Lower leg skin (tissue), 4 donors: Measurements from ENCODE around the gene F13B. TPM values are rescaled to one million over a fixed set of nuclear protein-coding genes. Genes with fewer than 3 reads are reported as not detected.

Experiments used
- DNase-seq, 2 donors: peaks; one replicate each; pipeline ENCODE4 v3.0.0-alpha.2; 2019; ENCODE audit warnings: low spot score in 2 of 2
- H3K4me3 ChIP-seq: fragments of 200-600 bp; sonication (generic); 2 replicates; pipeline ENCODE4 v1.5.1; 2017; ENCODE audit warnings: mild to moderate bottlenecking, low read depth; ENCODE audit not compliant: poor library complexity, severe bottlenecking
- CTCF ChIP-seq, 3 donors: fragments of 450-650 bp; IDR thresholded peaks; one replicate each; pipeline ENCODE4 v1.5.1; 2016; ENCODE audit warnings: antibody characterized with exemption in 3 of 3, mild to moderate bottlenecking in 3 of 3, moderate library complexity in 2 of 3
- POLR2A ChIP-seq, 2 donors: fragments of 450-650 bp; IDR thresholded peaks; one replicate each; pipeline ENCODE4 v1.6.1; 2016 to 2017; ENCODE audit warnings: antibody characterized with exemption in 2 of 2, mild to moderate bottlenecking in 1 of 2, moderate library complexity in 1 of 2
- WGBS, 2 donors: methylation state at CpG; one replicate each; pipeline ENCODE4 v1.1.5; 2018; 5-methylcytosine and 5-hydroxymethylcytosine counted together
- intact Hi-C: fragments of 100-400 bp; cut with DNase I; formaldehyde crosslinking; loops from one replicate; pipeline ENCODE4 v1.15.0; 2023; ENCODE audit warnings: low total_unique reads
- total RNA-seq, 4 donors: library from RNA; depleted of rRNA; stranded (reverse); fragments of >200 nt; gene quantifications; one replicate each; pipeline ENCODE4 v1.1.0, GENCODE V29; 2016

Gene F13B
- total RNA-seq, result not detected

DNA sequence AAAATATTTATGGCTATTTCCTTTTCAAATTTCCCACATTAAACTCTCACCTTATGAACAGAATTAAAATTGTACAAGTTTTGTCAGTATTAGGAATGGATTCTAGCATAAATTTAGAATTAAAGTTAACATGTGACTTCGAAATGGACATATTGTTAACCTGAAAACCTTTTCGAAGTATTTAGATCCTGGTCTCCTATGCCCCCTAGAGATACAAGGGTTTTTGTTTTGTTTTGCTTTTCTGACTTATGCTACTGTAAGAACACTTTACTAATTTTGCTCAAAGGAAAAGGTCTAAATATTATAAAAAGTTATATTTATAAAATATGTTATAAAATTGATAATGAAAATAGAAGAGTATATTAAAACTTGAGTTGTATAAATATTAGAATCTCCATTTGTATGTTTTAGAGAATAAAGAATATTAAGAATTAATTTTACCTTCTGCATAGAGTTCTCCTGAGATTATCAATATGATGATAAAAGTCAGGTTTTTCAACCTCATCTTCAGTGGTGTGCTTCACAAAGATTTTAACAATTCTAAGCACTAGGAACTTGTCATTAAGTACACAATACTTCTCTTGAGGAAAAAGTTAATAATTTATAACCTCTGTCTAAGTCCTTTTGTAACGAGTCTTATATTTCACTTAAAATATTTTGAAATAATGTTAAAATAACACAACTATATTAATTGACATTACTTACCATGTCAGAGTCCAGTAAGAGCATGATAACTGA, at the start of gene F13B:
Gene F13B, minus strand, starts transcription at position 542 of the 738 bp plus-strand sequence. Its CDS starts 37 bp downstream, at position 505.
- intact Hi-C loops, result no loop called here
- no peak for TF ChIP-seq POLR2A (IDR thresholded peaks at IDR 0.05)
- no peak for DNase-seq
- 83 to 86% methylated on average over 3 of the region's 3 CpGs for WGBS, 2 donors
- H3K4me3 ChIP-seq, result no peak within 1 kb of the TSS

DNA sequence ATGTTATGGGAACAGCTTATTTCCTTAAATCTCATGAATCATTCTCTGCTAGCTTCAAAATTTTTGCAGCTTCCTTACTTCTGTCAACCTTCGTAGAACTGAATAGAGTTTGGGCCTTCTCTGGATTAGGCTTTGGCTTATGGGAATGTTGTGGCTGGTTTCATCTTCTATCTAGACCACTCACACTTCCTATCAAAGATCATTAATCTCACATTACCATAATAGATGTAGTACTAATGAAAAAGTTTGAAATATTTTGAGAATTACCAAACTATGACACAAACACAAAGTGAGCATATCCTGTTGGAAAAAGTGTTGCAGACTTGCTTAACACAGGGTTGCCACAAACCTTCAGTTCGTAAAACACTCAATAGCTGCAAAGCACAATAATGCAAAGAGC, 49.1 kb upstream of the F13B start:
- intact Hi-C loops, result no loop called here
- WGBS, 2 donors, result 95 to 98% methylated on average over 2 of the region's 2 CpGs
- H3K4me3 ChIP-seq, result no peak overlapping the region
- DNase-seq, result no peak
- no peak for TF ChIP-seq CTCF (IDR thresholded peaks at IDR 0.05)
- no peak for TF ChIP-seq POLR2A (IDR thresholded peaks at IDR 0.05)

GRCh38 chr1:197106869-197107268, 39.8 kb upstream of the F13B start:
- WGBS, 2 donors, result 100% methylated on average over 1 of the region's 1 CpG
- DNase-seq, result no peak
- no peak for TF ChIP-seq CTCF (IDR thresholded peaks at IDR 0.05)
- no peak for TF ChIP-seq POLR2A (IDR thresholded peaks at IDR 0.05)
- intact Hi-C loops, result no loop called here
- H3K4me3 ChIP-seq, result no peak overlapping the region

GRCh38 chr1:197103300-197103699, 36.2 kb upstream of the F13B start:
- 98 to 99% methylated on average over 5 of the region's 5 CpGs for WGBS, 2 donors
- intact Hi-C loops, result no loop called here
- no peak for DNase-seq
- no peak for TF ChIP-seq POLR2A (IDR thresholded peaks at IDR 0.05)
- TF ChIP-seq CTCF (IDR thresholded peaks at IDR 0.05), result no peak
- H3K4me3 ChIP-seq, result no peak overlapping the region

- no peak for DNase-seq
- intact Hi-C loops, result no loop called here
- TF ChIP-seq POLR2A (IDR thresholded peaks at IDR 0.05) (no peak), CTCF (IDR thresholded peaks at IDR 0.05) (no peak)
- no peak overlapping the region for H3K4me3 ChIP-seq
- 95 to 96% methylated on average over 3 of the region's 3 CpGs for WGBS, 2 donors
Observed at GRCh38 chr1:197101978-197102377, 34.9 kb upstream of the F13B start.

- no peak for DNase-seq
- intact Hi-C loops, result no loop called here
- TF ChIP-seq POLR2A (IDR thresholded peaks at IDR 0.05) (no peak), CTCF (IDR thresholded peaks at IDR 0.05) (no peak)
- WGBS, 2 donors, result 95 to 98% methylated on average over 3 of the region's 3 CpGs
- no peak overlapping the region for H3K4me3 ChIP-seq
Observed at GRCh38 chr1:197100677-197101076, 33.6 kb upstream of the F13B start.
